GM18909 (cell line): ENCODE data around the gene ZMYND19.
"Not testable (repeated sequence)": the region's sequence is repeated elsewhere in the genome, so short reads cannot be mapped to it uniquely, and the experiment has no call there.

Experiments used
- ATAC-seq: cut with Tn5 transposase; IDR thresholded peaks from one replicate; pipeline ENCODE4 v1.9.1; 2021; ENCODE audit warnings: mild to moderate bottlenecking; ENCODE audit not compliant: unreplicated experiment, poor library complexity

Gene ZMYND19

GRCh38 chr9:137614631-137615386 lies 24.5 kb upstream of the ZMYND19 start:
- no peak for ATAC-seq

GRCh38 chr9:137613738-137614523 lies 23.6 kb upstream of the ZMYND19 start:
- no peak for ATAC-seq

- ATAC-seq = no peak
Observed at GRCh38 chr9:137613259-137613658, 22.9 kb upstream of the ZMYND19 start.

GRCh38 chr9:137612741-137613142 lies 22.4 kb upstream of the ZMYND19 start:
- ATAC-seq = no peak

- no peak for ATAC-seq
Observed at GRCh38 chr9:137611623-137612609, 21.6 kb upstream of the ZMYND19 start.

GRCh38 chr9:137610944-137611343 lies 20.6 kb upstream of the ZMYND19 start:
- ATAC-seq = no peak

GRCh38 chr9:137607141-137607857 lies 17.0 kb upstream of the ZMYND19 start:
- ATAC-seq = no peak

GRCh38 chr9:137606734-137607138 lies 16.4 kb upstream of the ZMYND19 start:
- ATAC-seq = no peak

GRCh38 chr9:137606005-137606621 lies 15.8 kb upstream of the ZMYND19 start:
- ATAC-seq = no peak

GRCh38 chr9:137605121-137606004 lies 15.1 kb upstream of the ZMYND19 start, which contains the start of gene ARRDC1:
TSS of gene ARRDC1 (plus strand) at chr9:137605686. CDS start at chr9:137605718, 32 bp downstream.
- peak; percentile 71 for ATAC-seq

- ATAC-seq = no peak
Observed at GRCh38 chr9:137604345-137605086, 14.2 kb upstream of the ZMYND19 start.

- no peak for ATAC-seq
Observed at GRCh38 chr9:137603879-137604278, 13.6 kb upstream of the ZMYND19 start.

- ATAC-seq = no peak
Observed at GRCh38 chr9:137602661-137603060, 12.3 kb upstream of the ZMYND19 start.

GRCh38 chr9:137598943-137599342 lies 8.6 kb upstream of the ZMYND19 start:
- no peak for ATAC-seq

- ATAC-seq = not testable (repeated sequence)
Observed at GRCh38 chr9:137596577-137596976, 6.3 kb upstream of the ZMYND19 start.

- ATAC-seq = no peak
Observed at GRCh38 chr9:137593176-137593575, 2.9 kb upstream of the ZMYND19 start.

GRCh38 chr9:137592767-137593166 lies 2.5 kb upstream of the ZMYND19 start:
- ATAC-seq = no peak

GRCh38 chr9:137590123-137590468 lies 216 bp downstream of the ZMYND19 start:
- no peak for ATAC-seq
